ENCODE measurements around the gene PIWIL4.

PIWIL4 gene

GRCh38 chr11:94558932-94559331, 8.2 kb upstream of the PIWIL4 start:
- no peak for TF ChIP-seq CTCF (IDR thresholded peaks at IDR 0.05; ENCODE audit: insufficient read depth, low read length, poor library complexity, severe bottlenecking)
- no peak for DNase-seq (ENCODE audit: extremely low read depth, insufficient read length)
- Histone ChIP-seq H3K4me3 (replicated peaks; ENCODE audit: low read depth, low read length) (no peak overlapping the region), H3K27me3 (replicated peaks; ENCODE audit: control insufficient read depth, insufficient read depth, low read length) (no peaks in the 10 kb centered on the region), H3K36me3 (ENCODE audit: control insufficient read depth, insufficient read depth, low read length) (no peaks in the 10 kb centered on the region)

GRCh38 chr11:94559361-94559760, 7.8 kb upstream of the PIWIL4 start:
- DNase-seq (ENCODE audit: extremely low read depth, insufficient read length): no peak
- no peak for TF ChIP-seq CTCF (IDR thresholded peaks at IDR 0.05; ENCODE audit: insufficient read depth, low read length, poor library complexity, severe bottlenecking)
- Histone ChIP-seq H3K27me3 (replicated peaks; ENCODE audit: control insufficient read depth, insufficient read depth, low read length) (no peaks in the 10 kb centered on the region), H3K36me3 (ENCODE audit: control insufficient read depth, insufficient read depth, low read length) (no peaks in the 10 kb centered on the region), H3K4me3 (replicated peaks; ENCODE audit: low read depth, low read length) (no peak overlapping the region)

- no peak overlapping the region for H3K4me3 ChIP-seq (replicated peaks; ENCODE audit: low read depth, low read length)
- TF ChIP-seq CTCF (IDR thresholded peaks at IDR 0.05; ENCODE audit: insufficient read depth, low read length, poor library complexity, severe bottlenecking): no peak
- no peaks in the 10 kb centered on the region for H3K27me3 ChIP-seq (replicated peaks; ENCODE audit: control insufficient read depth, insufficient read depth, low read length)
- DNase-seq (ENCODE audit: extremely low read depth, insufficient read length): no peak
- H3K36me3 ChIP-seq (ENCODE audit: control insufficient read depth, insufficient read depth, low read length): no peaks in the 10 kb centered on the region
These were observed 6.3 kb upstream of the PIWIL4 start for GRCh38 chr11:94560834-94561233.

- no peaks in the 10 kb centered on the region for H3K27me3 ChIP-seq (replicated peaks; ENCODE audit: control insufficient read depth, insufficient read depth, low read length)
- no peak for TF ChIP-seq CTCF (IDR thresholded peaks at IDR 0.05; ENCODE audit: insufficient read depth, low read length, poor library complexity, severe bottlenecking)
- no peaks in the 10 kb centered on the region for H3K36me3 ChIP-seq (ENCODE audit: control insufficient read depth, insufficient read depth, low read length)
- H3K4me3 ChIP-seq (replicated peaks; ENCODE audit: low read depth, low read length): no peak overlapping the region
- no peak for DNase-seq (ENCODE audit: extremely low read depth, insufficient read length)
These were observed 3.9 kb upstream of the PIWIL4 start for GRCh38 chr11:94563176-94563847.

- Histone ChIP-seq H3K4me3 (replicated peaks; ENCODE audit: low read depth, low read length) (no peak overlapping the region), H3K36me3 (ENCODE audit: control insufficient read depth, insufficient read depth, low read length) (no peaks in the 10 kb centered on the region), H3K27me3 (replicated peaks; ENCODE audit: control insufficient read depth, insufficient read depth, low read length) (no peaks in the 10 kb centered on the region)
- no peak for TF ChIP-seq CTCF (IDR thresholded peaks at IDR 0.05; ENCODE audit: insufficient read depth, low read length, poor library complexity, severe bottlenecking)
- DNase-seq (ENCODE audit: extremely low read depth, insufficient read length): no peak
These were observed 3.2 kb upstream of the PIWIL4 start for GRCh38 chr11:94563848-94564467.

Data from GM06990 (cell line).